ENCODE data around the gene KCNK3. TPM values are rescaled to one million over a fixed set of nuclear protein-coding genes. Genes with fewer than 3 reads are reported as not detected.

KCNK3 gene
- total and polyA plus RNA-seq, 11 donors = 0.61 to 12.2 (median 2.1) TPM

DNA sequence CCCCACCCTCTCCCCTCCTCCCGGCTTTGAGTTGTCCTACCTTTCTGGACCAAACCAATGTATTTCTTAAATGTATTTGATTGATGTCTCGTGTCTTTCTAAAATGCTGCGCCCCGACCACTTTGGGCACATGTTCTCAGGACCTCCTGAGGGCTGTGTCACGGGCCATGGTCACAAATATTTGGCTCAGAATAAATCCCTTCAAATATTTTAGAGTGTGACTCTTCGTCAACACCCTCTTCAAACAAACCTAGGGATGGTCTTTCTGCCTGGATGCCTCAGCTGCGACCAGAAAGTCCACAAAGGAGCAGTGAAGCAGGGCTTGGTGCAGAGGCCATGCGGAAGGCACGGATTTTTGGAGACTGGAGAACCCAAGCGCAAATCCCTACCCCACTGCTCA, 70.5 kb downstream of the KCNK3 start:
- no peaks in the 10 kb centered on the region for H3K9me3 ChIP-seq
- intact Hi-C loops (cut with DNase I) = no loop called here
- no peak overlapping the region for H3K4me3 ChIP-seq
- 92 to 97% (median 94%) methylated on average over 7 to 10 of the region's 10 CpGs for WGBS, 4 donors
- no peaks in the 10 kb centered on the region for H3K27me3 ChIP-seq
- DNase-seq (no peak), ATAC-seq (no peak)
- TF ChIP-seq, protein P1, sequence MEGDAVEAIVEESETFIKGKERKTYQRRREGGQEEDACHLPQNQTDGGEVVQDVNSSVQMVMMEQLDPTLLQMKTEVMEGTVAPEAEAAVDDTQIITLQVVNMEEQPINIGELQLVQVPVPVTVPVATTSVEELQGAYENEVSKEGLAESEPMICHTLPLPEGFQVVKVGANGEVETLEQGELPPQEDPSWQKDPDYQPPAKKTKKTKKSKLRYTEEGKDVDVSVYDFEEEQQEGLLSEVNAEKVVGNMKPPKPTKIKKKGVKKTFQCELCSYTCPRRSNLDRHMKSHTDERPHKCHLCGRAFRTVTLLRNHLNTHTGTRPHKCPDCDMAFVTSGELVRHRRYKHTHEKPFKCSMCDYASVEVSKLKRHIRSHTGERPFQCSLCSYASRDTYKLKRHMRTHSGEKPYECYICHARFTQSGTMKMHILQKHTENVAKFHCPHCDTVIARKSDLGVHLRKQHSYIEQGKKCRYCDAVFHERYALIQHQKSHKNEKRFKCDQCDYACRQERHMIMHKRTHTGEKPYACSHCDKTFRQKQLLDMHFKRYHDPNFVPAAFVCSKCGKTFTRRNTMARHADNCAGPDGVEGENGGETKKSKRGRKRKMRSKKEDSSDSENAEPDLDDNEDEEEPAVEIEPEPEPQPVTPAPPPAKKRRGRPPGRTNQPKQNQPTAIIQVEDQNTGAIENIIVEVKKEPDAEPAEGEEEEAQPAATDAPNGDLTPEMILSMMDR (IDR thresholded peaks at IDR 0.05) = no peak
- TF ChIP-seq POLR2A (IDR thresholded peaks at IDR 0.05) = no peak
- no peak overlapping the region for H3K27ac ChIP-seq
- peaks cover 0 to 8% (median 0%) of the 10 kb centered on the region in 9 donors for H3K36me3 ChIP-seq
- H3K4me1 ChIP-seq = peaks cover 3 to 50% (median 26%) of the 10 kb centered on the region in 12 donors

DNA sequence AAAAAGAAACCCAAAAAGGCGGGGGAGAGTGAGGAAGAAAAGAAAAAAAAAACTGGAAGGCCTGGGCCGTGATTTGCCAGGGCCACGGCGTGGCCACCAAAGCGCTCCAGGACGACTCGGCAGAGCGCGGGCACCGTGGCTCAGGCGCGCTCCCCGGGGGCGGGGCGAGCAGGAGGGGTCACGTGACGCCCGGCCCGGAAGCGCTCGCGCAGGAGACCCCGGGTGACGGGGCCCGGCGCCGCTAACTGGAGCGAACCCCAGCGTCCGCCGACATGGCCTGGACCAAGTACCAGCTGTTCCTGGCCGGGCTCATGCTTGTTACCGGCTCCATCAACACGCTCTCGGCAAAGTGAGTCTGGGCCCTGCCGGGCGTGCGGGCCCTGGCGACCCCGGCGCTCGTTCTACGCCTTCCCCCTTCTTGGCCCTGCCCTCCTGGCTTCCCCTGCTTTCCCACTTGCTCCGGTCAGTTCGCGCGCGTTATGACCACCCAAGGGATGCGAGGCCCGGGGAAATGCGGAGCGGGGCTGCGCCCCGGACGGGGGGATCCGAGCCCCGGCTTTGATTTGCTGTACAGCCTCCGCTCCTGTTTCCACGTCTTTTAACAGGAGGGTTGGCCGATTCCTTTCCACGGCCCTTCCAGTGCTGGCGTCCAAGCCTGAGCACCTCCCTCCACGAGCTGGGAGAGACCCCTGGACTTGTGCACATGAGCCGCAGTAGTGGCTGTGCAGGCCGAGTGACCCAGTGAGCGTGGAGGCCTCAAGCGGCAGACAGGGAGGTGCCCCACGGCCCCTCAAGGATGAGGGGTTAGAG, 71.8 kb downstream of the KCNK3 start, which contains the start of gene SLC35F6:
Gene SLC35F6 (plus strand): TSS at position 207 of the 810 bp plus-strand sequence. CDS start 66 bp downstream, at position 273.
- peak; percentile 85 to 93 (median 89) for DNase-seq
- Histone ChIP-seq H3K27me3 (no peaks in the 10 kb centered on the region), H3K36me3 (peaks cover 0 to 8% (median 0%) of the 10 kb centered on the region in 9 donors), H3K4me1 (peaks cover 6 to 55% (median 29%) of the 10 kb centered on the region in 12 donors), H3K9me3 (no peaks in the 10 kb centered on the region), H3K4me3 (peak within 1 kb of the TSS; percentile 69 to 97 (median 86)), H3K27ac (peak within 1 kb of the TSS; percentile 84 to 96 (median 91))
- 0 to 1% (median 1%) methylated on average over 32 to 68 of the region's 68 CpGs for WGBS, 4 donors
- intact Hi-C loops (cut with DNase I) = no loop called here
- ATAC-seq = peak; percentile 83 to 95 (median 93)
- TF ChIP-seq POLR2A (IDR thresholded peaks at IDR 0.05) = peak in 1 of 2 donors; percentile 87
- TF ChIP-seq, protein P1 (IDR thresholded peaks at IDR 0.05) = no peak

DNA sequence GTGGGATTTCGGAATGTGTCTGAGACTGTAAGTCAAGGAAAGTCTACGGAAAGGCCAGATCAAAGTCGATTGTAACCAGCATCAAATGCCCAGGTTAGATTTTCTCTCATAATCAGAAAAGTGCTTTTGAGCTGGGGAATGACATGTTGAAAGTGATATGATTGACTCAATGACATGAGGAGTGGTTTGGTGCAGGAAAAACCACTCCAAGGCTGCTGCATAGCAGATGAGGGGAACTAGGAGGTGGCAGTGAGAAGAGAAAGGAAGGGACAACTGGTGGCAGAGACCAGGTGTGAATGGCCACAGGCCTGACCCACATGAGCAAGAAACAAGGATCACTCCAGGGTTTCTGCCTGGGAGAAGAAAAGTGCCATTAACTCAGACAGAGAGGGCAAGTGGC, 72.4 kb downstream of the KCNK3 start:
- intact Hi-C loops (cut with DNase I) = no loop called here
- Histone ChIP-seq H3K4me1 (peaks cover 7 to 61% (median 35%) of the 10 kb centered on the region in 12 donors), H3K4me3 (peak overlapping the region; percentile 69 to 97 (median 86)), H3K36me3 (peaks cover 0 to 9% (median 0%) of the 10 kb centered on the region in 9 donors), H3K27ac (peak overlapping the region; percentile 84 to 96 (median 91)), H3K9me3 (no peaks in the 10 kb centered on the region), H3K27me3 (no peaks in the 10 kb centered on the region)
- TF ChIP-seq, protein P1 (IDR thresholded peaks at IDR 0.05) = no peak
- no peak for TF ChIP-seq POLR2A (IDR thresholded peaks at IDR 0.05)
- DNase-seq = no peak
- 22 to 43% (median 26%) methylated on average over 3 of the region's 3 CpGs for WGBS, 4 donors
- ATAC-seq = no peak

DNA sequence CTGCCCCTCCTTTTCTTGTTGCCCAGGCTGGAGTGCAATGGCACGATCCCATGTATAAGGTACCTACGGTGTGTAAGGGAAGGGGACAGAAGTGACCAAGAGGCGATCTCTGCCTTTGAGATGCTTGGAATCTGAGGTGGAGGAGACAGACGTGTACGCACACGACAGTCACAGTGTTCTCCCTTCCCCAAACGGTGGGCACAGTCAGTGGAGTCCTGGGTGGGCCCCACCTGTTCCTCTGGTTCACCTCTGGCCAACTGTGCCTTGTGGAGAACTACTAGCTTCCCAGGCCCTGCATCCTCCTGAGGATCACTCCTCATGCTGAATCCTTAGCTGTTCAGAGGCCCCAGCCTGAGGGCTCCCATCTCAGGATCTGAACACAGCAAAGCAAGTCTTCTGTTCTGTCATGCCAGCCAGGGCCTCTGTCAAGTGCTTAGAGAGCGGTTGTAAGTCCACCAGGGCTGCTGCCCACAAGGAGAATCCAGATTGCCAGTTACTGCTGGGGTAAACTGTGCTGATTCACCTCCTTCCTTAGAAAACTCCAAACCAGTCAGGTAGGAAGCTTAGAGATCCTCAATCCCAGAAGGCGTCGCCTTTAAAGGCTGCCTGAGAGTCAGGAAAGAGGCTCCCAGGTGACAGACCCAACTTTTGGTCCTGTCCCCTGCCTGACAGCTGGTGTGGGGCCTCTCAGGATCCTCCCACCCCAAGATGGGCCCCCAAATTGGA, 73.1 kb downstream of the KCNK3 start:
- 86 to 93% (median 90%) methylated on average over 10 of the region's 10 CpGs for WGBS, 4 donors
- H3K27ac ChIP-seq = peak overlapping the region in 7 of 12 donors; percentile 85 to 96 (median 94)
- H3K4me3 ChIP-seq = peak overlapping the region in 10 of 12 donors; percentile 69 to 97 (median 85)
- H3K9me3 ChIP-seq = no peaks in the 10 kb centered on the region
- peaks cover 9 to 69% (median 42%) of the 10 kb centered on the region in 12 donors for H3K4me1 ChIP-seq
- H3K36me3 ChIP-seq = peaks cover 0 to 13% (median 0%) of the 10 kb centered on the region in 9 donors
- H3K27me3 ChIP-seq = no peaks in the 10 kb centered on the region
- ATAC-seq = no peak
- TF ChIP-seq, protein P1 (IDR thresholded peaks at IDR 0.05) = no peak
- no peak for DNase-seq
- intact Hi-C loops (cut with DNase I) = no loop called here
